Jurkat, Clone E6-1 (cell line): Measurements from ENCODE around the gene PDE11A.

Experiments
- DNase-seq: peaks from one replicate; pipeline ENCODE4 v3.0.0-alpha.2; 2011; ENCODE audit warnings: low read depth, low spot score
- H3K4me3 ChIP-seq: 2 replicates; pipeline ENCODE4 v1.5.1; 2011; ENCODE audit warnings: mild to moderate bottlenecking, low read length, control low read depth, moderate library complexity

Gene PDE11A

GRCh38 chr2:177748360-177748759 lies 324.2 kb downstream of the PDE11A start:
- H3K4me3 ChIP-seq = no peak overlapping the region
- no peak for DNase-seq

DNA sequence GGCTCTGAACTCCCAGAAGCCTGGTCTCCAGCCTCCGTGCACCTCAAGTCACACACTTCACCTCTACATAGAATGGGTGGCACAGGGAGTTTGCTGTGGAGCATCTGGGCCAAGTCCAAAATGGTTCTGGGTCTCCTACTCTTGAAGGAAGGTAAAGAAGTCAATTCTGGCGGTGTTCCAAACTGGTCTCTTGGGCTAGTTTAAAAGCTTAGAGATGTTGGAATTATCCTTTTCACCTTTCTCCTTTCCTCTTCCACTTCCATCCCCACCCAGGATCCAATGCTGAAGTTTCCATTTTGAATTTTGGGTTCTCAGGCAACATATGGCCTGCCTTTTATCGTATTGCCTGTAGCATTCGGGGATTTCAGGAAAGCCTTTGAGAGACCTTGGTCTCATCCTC lies 325.2 kb downstream of the PDE11A start:
- no peak for DNase-seq
- no peak overlapping the region for H3K4me3 ChIP-seq

DNA sequence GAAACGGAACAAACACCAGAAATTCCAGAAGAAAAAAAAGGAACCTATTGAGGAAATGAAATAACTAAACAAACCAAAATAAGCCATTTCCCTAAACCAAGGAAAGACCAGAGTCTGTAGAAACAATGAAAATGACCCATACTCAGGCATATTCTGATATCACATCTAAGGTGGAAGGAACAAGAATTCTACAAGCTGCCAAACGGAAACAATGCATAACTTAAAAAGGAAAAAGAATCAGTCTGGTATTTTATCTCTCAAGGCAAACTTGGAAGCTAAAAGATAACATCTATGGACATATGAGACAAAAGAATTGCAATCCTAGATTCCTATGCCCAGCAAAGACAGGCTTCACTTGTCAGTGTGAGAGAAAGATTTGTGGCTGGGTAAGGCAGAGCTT lies 326.2 kb downstream of the PDE11A start:
- H3K4me3 ChIP-seq = no peak overlapping the region
- no peak for DNase-seq

GRCh38 chr2:177745531-177745930 lies 327.0 kb downstream of the PDE11A start:
- no peak for DNase-seq

DNA sequence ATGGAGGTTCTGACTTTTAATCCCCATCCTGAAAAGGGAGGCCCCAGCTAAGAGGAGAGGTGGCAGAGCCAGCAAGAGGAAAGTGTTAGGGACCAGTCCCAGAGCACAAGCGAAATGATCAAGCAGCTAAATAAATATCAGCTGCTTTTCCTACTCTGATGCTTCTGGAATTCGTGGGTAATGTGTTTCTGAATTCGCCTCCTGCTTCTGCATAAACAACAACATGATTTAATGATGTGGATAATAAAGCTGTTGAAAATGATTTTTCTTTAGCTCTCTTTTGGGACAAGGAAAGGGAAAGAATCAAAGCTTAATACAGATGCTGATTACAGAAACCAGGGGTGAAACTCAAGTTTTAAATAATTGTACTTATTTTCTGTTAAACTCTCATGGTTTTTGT lies 329.7 kb downstream of the PDE11A start:
- no peak overlapping the region for H3K4me3 ChIP-seq
- DNase-seq = no peak

More at GRCh38 chr2:177745531-177745930, 327.0 kb downstream of the PDE11A start:
- no peak overlapping the region for H3K4me3 ChIP-seq

DNA sequence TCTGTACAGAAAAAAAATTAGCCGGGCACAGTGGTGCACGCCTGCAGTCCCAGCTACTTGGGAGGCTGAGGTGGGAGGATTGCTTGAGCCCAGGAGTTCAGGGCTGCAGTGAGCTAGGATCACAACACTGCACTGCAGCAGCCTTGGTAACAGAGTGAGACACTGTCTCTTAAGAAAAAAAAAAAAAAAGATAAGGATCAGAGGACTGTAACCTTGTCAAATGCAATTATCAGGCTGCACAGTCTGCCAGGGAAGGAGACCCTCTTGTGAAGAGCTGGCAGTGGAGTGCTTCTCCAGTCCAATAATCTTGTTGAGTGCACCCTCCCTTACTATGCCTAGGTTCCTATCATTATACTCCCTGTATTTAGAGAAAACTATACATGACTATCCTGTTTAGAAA lies 330.7 kb downstream of the PDE11A start:
- no peak overlapping the region for H3K4me3 ChIP-seq
- DNase-seq = no peak

GRCh38 chr2:177740700-177741099 lies 331.9 kb downstream of the PDE11A start:
- DNase-seq = no peak
- no peak overlapping the region for H3K4me3 ChIP-seq

DNA sequence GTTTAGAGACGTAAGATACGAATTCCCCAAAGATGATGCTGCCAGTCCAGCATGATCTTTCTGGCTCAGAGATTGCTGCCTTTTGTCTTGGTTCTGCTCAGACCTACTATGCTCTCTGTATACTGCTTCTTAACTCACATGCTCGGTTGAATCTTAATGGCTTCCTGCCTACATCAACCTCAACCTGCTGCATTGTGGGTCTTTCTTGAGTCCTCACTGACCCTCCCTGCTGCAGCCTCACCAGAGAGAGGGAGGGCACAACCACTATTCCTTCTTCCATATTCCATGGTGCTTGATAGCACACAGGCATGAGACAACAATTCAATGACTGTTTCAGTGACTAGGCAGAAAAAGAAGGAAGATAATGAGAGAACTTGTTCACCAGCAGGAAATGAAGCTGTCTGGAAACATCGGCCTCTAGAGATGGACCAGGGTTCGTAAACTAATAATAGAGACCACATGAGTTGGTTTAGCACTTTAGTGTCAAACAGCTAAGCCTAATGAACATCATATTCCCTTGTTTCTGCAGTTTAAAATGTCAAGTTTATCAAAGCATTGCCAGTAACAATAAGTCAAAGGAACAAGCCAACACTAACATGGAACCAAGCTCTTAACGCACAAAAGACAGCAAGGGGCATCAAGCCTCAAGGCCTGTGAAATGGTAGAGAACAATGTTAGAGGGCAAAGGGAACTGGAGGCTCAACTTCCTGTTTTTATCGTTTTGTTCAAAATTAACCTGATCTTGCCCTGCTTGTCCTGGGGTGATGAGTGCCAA lies 333.9 kb downstream of the PDE11A start:
- H3K4me3 ChIP-seq = no peak overlapping the region
- no peak for DNase-seq

DNA sequence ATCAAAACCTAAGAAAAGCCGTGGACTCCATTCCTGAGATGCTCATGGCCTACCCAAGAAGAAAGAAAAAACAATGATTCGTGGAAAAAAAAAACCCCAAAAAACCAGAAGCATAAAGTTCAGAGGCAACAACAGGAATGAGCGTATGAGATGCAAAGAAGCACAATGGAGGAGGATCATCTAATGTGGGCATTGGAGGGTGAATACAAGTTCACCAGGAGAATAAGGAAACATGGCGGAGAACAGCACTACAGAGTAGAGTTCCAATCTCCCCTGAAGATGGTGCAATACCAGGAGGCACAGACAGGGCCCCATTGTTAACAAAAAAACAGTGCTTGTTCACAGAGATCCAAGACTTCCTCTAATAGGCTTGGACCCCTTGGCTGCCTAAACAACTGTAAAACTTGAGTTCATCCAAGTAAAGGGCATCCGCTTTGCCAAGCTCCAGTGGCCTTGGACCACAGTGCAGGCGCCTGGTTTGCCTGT lies 337.2 kb downstream of the PDE11A start:
- no peak overlapping the region for H3K4me3 ChIP-seq
- DNase-seq = no peak

- no peak for DNase-seq
Measured at GRCh38 chr2:177733322-177733855, 339.2 kb downstream of the PDE11A start.

DNA sequence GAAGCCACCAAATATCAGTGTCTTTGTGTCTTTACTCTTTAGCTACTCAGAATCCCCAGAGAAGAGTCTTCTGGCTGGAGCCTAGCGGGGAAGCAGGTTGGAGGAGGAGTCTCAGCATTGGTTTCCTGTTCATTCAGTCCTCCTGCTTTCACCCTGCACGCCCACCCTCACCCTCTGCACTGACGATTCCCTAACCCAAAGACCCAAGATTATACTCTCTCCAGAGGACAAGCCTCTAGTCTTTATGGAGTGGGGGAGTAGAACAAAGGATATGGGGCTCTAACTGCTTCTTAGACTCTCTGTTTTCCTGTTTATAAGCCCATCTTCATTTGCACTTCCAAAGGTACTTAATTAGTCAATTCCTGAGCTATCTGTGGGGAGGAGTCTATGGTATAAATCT lies 341.2 kb downstream of the PDE11A start:
- DNase-seq = no peak
- H3K4me3 ChIP-seq = no peak overlapping the region

More at GRCh38 chr2:177733322-177733855, 339.2 kb downstream of the PDE11A start:
- H3K4me3 ChIP-seq = no peak overlapping the region

DNA sequence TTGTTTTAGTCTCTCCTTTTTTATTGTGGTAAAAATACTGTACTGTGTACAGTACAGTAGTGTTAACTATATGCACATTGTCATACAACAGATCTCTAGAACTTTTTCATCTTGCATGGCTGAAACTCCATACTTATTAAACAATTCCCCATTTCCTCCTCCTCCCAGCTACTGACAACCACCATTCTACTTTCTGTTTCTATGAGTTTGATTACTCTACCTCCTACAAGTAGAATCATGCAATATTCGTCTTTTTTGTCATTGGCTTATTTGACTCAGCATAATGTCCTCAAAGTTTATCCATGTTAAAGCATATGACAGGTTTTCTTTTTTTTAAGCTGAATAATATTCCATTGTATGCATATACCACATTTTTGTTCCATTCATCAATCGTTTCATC lies 341.8 kb downstream of the PDE11A start:
- H3K4me3 ChIP-seq = no peak overlapping the region
- no peak for DNase-seq

GRCh38 chr2:177730363-177730762 lies 342.2 kb downstream of the PDE11A start:
- DNase-seq = no peak
- H3K4me3 ChIP-seq = no peak overlapping the region

DNA sequence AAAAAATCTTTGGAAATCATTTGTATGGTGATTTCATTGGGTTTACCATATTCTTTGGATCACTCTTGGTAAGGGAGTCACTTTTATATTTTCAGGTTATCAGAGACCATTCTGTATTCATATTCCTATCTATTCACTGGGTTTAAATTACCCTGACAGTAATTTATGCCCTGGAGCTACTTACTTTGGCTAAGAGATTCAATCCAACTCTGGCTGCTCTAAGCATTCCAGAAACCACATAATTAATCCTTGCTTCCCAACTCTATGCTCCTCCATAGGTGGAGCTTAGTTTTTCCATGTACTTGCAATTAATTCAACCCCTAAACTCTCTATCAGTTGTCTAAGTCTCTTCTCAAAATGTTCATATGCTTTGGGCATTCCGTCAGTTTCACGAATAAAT lies 343.7 kb downstream of the PDE11A start:
- no peak for DNase-seq
- no peak overlapping the region for H3K4me3 ChIP-seq

DNA sequence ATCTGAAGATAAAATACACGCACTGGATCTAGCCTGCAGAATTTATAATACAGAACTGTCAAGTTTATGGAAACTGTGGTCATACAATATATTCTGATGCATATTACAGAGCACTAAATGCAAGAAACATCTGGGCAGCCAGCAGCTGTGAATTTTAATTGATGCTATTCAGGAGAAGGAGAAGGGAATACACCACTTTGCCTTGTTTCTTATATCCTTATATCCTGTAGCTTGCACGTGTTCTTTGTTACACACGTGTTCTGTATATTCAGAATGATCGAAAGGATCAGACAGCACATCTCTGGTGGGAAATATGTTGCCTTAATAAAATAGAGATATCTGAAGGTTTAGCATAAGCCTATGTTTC lies 344.2 kb downstream of the PDE11A start:
- DNase-seq = no peak
- H3K4me3 ChIP-seq = no peak overlapping the region

DNA sequence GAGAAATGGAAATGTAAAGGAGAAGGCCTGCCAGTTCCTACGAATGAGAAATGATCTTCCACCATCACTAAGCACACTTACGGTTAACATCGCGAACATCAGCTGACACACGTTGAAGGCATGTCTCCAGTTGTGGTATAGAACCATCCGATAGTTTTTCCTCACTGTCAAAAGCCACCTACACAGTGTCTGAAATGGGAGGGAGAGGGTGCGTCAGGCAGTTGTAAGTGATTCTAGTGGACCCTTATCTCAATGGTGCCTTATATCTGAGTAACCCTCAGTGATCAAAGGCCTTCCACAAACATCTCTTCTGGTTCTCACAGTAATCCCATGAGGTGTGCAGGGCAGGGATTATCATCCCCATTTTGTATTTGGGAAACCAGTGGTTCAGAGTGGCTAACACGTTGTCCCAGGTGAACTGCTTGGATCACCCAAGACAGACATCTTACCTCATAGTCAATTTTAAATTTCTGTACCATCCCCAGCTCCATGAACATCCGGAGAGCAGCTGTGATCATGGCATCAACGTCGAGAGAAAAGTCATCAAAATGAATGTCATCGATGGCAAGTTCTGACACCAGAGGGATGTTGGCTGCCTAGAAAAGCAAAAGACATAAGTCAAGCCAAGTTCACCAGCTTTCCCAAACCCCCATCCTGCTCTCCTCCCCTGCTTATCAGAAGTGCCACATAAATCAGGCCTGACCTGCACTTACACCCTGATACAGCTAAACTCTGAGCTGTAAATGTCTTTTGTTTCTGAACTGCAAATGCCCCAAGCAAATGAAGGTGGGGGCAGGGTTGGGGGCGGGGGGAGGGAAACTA lies 344.8 kb downstream of the PDE11A start:
- DNase-seq = no peak
- no peak overlapping the region for H3K4me3 ChIP-seq

- H3K4me3 ChIP-seq = no peak overlapping the region
Measured at GRCh38 chr2:177726931-177727348, 345.6 kb downstream of the PDE11A start.

GRCh38 chr2:177724398-177725287 lies 347.9 kb downstream of the PDE11A start:
- H3K4me3 ChIP-seq = no peak overlapping the region
- peak; percentile 45 for DNase-seq

More at GRCh38 chr2:177726931-177727348, 345.6 kb downstream of the PDE11A start:
- no peak for DNase-seq

DNA sequence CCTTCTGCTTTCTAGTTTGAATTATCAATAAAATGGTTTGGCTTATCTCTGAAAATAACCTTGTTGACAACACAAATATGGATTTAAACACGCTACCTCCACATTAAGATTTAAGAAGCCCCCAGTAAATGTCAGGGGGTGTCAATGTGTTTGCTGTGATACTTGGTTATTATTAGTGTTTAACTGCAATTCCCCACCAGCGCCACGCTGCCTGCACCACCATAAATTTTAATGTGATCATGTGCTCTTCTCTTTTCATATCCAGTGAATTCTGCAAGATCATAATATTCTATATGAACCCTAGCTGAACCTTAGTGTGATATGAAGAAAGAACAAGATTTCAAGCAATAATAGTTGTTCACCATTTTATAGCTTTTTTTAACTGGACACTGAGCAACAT lies 349.3 kb downstream of the PDE11A start:
- H3K4me3 ChIP-seq = no peak overlapping the region
- no peak for DNase-seq
